HepG2 (cell line): ENCODE results near the gene KAZALD1. TPM values are rescaled to one million over a fixed set of nuclear protein-coding genes. Genes with fewer than 3 reads are reported as not detected.

Experiments used
- ATAC-seq: fragments of 200-7000 bp; cut with Tn5 transposase; 3 replicates; pipeline ENCODE4 v1.9.1; 2020; ENCODE audit warnings: mild to moderate bottlenecking, moderate library complexity
- BruUV-seq: library from RNA; stranded (reverse); fragments of 400-500 nt; replicated peaks from 2 replicates; lab custom pipeline; 2021; lab: Mats Ljungman, UMichigan
- CTCF ChIA-PET: fragments of 300-600 bp; formaldehyde crosslinking; extraction: SDS; loops from one replicate; lab custom pipeline; 2021; ENCODE audit warnings: low total read pairs, inconsistent platforms, low intra/inter-chr PET ratio; lab: Yijun Ruan, JAX
- POLR2A ChIA-PET: fragments of 350-600 bp; sonication (Branson Sonifier 250); formaldehyde crosslinking; loops from one replicate; lab custom pipeline; 2020; ENCODE audit warnings: antibody characterized with exemption, inconsistent platforms; lab: Yijun Ruan, JAX
- DNase-seq: peaks from one replicate; pipeline ENCODE4 v3.0.0-alpha.2; 2015; ENCODE audit warnings: low spot score
- FAIRE-seq: peaks from 3 replicates; lab custom pipeline; 2011; peaks lifted over from hg19 to GRCh38; lab: Jason Lieb, UNC
- H2AFZ ChIP-seq: one replicate; pipeline ENCODE4 v1.6.1; 2011; ENCODE audit warnings: low read length, inconsistent platforms
- H3K27ac ChIP-seq: fragments of 300-600 bp; 3 replicates; pipeline ENCODE4 v1.8.0; 2011; ENCODE audit warnings: mixed run types, mild to moderate bottlenecking, mixed read lengths, low read length, inconsistent platforms; ENCODE audit not compliant: insufficient read depth; ENCODE audit errors: extremely low read length
- H3K27me3 ChIP-seq, 2 experiments: fragments of 200-600 bp in 1 of 2; 2 replicates in 1 of 2; 3 replicates in 1 of 2; pipeline versions ENCODE4 v1.6.0 to v1.8.0; 2011; ENCODE audit warnings: low read length in 2 of 2, mild to moderate bottlenecking in 2 of 2, moderate library complexity in 2 of 2, inconsistent platforms in 1 of 2; ENCODE audit not compliant: insufficient read depth in 2 of 2, control insufficient read depth in 1 of 2
- H3K36me3 ChIP-seq, 2 experiments: fragments of 200-600 bp in 1 of 2; replicated peaks in 1 of 2; 2 replicates in 1 of 2; 3 replicates in 1 of 2; pipeline versions ENCODE4 v1.5.1 to v1.8.0; 2011; ENCODE audit warnings: low read length in 2 of 2, inconsistent platforms in 1 of 2; ENCODE audit not compliant: insufficient read depth in 2 of 2, control insufficient read depth in 1 of 2
- H3K4me1 ChIP-seq: 2 replicates; pipeline ENCODE4 v1.5.1; 2012; ENCODE audit warnings: low read length, inconsistent platforms; ENCODE audit not compliant: insufficient read depth
- H3K4me2 ChIP-seq: 2 replicates; pipeline ENCODE4 v1.6.0; 2011; ENCODE audit warnings: low read depth, low read length, inconsistent platforms
- H3K4me3 ChIP-seq, 3 experiments: fragments of 200-600 bp in 1 of 3; sonication (generic), shearing (Covaris generic) in 1 of 3; replicated peaks in 1 of 3; 2 replicates each; pipeline ENCODE4 v1.5.1; 2011 to 2016; ENCODE audit warnings: low read length in 3 of 3, inconsistent platforms in 2 of 3, low read depth in 2 of 3, mild to moderate bottlenecking in 2 of 3, control low read depth in 1 of 3, mixed read lengths in 1 of 3; ENCODE audit not compliant: insufficient read depth in 1 of 3
- H3K79me2 ChIP-seq: one replicate; pipeline ENCODE4 v1.6.1; 2011; ENCODE audit warnings: low read length, inconsistent platforms; ENCODE audit not compliant: insufficient read depth
- H3K9ac ChIP-seq: 2 replicates; pipeline ENCODE4 v1.6.0; 2011; ENCODE audit warnings: mild to moderate bottlenecking, low read depth, low read length, inconsistent platforms; ENCODE audit not compliant: insufficient read depth
- H3K9me3 ChIP-seq: 2 replicates; pipeline ENCODE4 v1.5.1; 2012; ENCODE audit warnings: mild to moderate bottlenecking, low read length
- H4K20me1 ChIP-seq: 2 replicates; pipeline ENCODE4 v1.6.0; 2011; ENCODE audit warnings: inconsistent platforms, mild to moderate bottlenecking, low read length, moderate library complexity; ENCODE audit not compliant: insufficient read depth
- AGO1 ChIP-seq: fragments of 200-400 bp; formaldehyde crosslinking; IDR thresholded peaks from 2 replicates; pipeline ENCODE4 v1.6.1; 2017; ENCODE audit warnings: mild to moderate bottlenecking, low read depth, low read length, moderate library complexity; ENCODE audit not compliant: poor library complexity, severe bottlenecking
- ATRX ChIP-seq: sonication (generic); formaldehyde crosslinking; IDR thresholded peaks from 2 replicates; pipeline ENCODE4 v1.4.0; 2020; ENCODE audit warnings: missing genetic modification reagents, borderline replicate concordance
- FOXJ3 ChIP-seq: sonication (generic); formaldehyde crosslinking; IDR thresholded peaks from 2 replicates; pipeline ENCODE4 v1.4.0; 2020; ENCODE audit warnings: missing genetic modification reagents, mild to moderate bottlenecking, borderline replicate concordance
- HNRNPL ChIP-seq: fragments of 200-400 bp; formaldehyde crosslinking; IDR thresholded peaks from 2 replicates; pipeline ENCODE4 v1.6.1; 2017; ENCODE audit warnings: mild to moderate bottlenecking, low read depth, low read length
- KLF15 ChIP-seq: sonication (generic); formaldehyde crosslinking; IDR thresholded peaks from 2 replicates; pipeline ENCODE4 v1.8.1; 2023; ENCODE audit warnings: borderline replicate concordance, mild to moderate bottlenecking, inconsistent platforms, missing genetic modification reagents, mixed read lengths
- NFE2 ChIP-seq: sonication (generic); formaldehyde crosslinking; IDR thresholded peaks from 2 replicates; pipeline ENCODE4 v1.4.0; 2020; ENCODE audit warnings: missing genetic modification reagents
- RARG ChIP-seq: sonication (generic); formaldehyde crosslinking; IDR thresholded peaks from 2 replicates; pipeline ENCODE4 v1.4.0; 2020; ENCODE audit warnings: low read depth, mild to moderate bottlenecking, missing genetic modification reagents
- THYN1 ChIP-seq: sonication (generic); formaldehyde crosslinking; IDR thresholded peaks from 2 replicates; pipeline ENCODE4 v1.8.1; 2023; ENCODE audit warnings: low read depth, mild to moderate bottlenecking, moderate library complexity, missing genetic modification reagents, borderline replicate concordance
- TOPORS ChIP-seq: sonication (generic); formaldehyde crosslinking; IDR thresholded peaks from 2 replicates; pipeline ENCODE4 v1.8.0; 2023; ENCODE audit warnings: mild to moderate bottlenecking, missing genetic modification reagents
- ZFP41 ChIP-seq: sonication (generic); formaldehyde crosslinking; IDR thresholded peaks from 2 replicates; pipeline ENCODE4 v1.4.0; 2020; ENCODE audit warnings: mild to moderate bottlenecking, missing genetic modification reagents, borderline replicate concordance
- ZNF292 ChIP-seq: sonication (generic); formaldehyde crosslinking; IDR thresholded peaks from 2 replicates; pipeline ENCODE4 v1.8.1; 2022; ENCODE audit warnings: mild to moderate bottlenecking, low read depth, missing genetic modification reagents, borderline replicate concordance
- ZNF33B ChIP-seq: sonication (generic); formaldehyde crosslinking; IDR thresholded peaks from 2 replicates; pipeline ENCODE4 v1.5.1; 2020; ENCODE audit warnings: mild to moderate bottlenecking, missing genetic modification reagents
- ZNF558 ChIP-seq: sonication (generic); formaldehyde crosslinking; IDR thresholded peaks from 2 replicates; pipeline ENCODE4 v1.9.0; 2022; ENCODE audit warnings: mild to moderate bottlenecking, missing genetic modification reagents, borderline replicate concordance
- ZNF577 ChIP-seq: sonication (generic); formaldehyde crosslinking; IDR thresholded peaks from 2 replicates; pipeline ENCODE4 v1.4.0; 2020; ENCODE audit warnings: mild to moderate bottlenecking, low read depth, missing genetic modification reagents, borderline replicate concordance
- ZNF674 ChIP-seq: sonication (generic); formaldehyde crosslinking; IDR thresholded peaks from 2 replicates; pipeline ENCODE4 v1.5.0; 2020; ENCODE audit warnings: low read depth, mild to moderate bottlenecking, missing genetic modification reagents
- ZNF773 ChIP-seq: sonication (generic); formaldehyde crosslinking; IDR thresholded peaks from 2 replicates; pipeline ENCODE4 v1.4.0; 2020; ENCODE audit warnings: missing genetic modification reagents, borderline replicate concordance
- ZNF790 ChIP-seq: sonication (generic); formaldehyde crosslinking; IDR thresholded peaks from 2 replicates; pipeline ENCODE4 v1.8.0; 2022; ENCODE audit warnings: missing genetic modification reagents, mild to moderate bottlenecking, borderline replicate concordance
- WGBS: methylation state at CpG from one replicate; pipeline ENCODE4 v1.1.6; 2017; ENCODE audit warnings: low lambda C conversion rate; 5-methylcytosine and 5-hydroxymethylcytosine counted together
- in situ Hi-C: cut with HindIII; loops from 2 replicates; pipeline ENCODE4 v1.10.0; 2017; ENCODE audit warnings: low pct_unique_long_range_greater_than_20kb; ENCODE audit not compliant: extremely low pct_ligation_motif_present
- intact Hi-C: fragments of 100-400 bp; cut with micrococcal nuclease; formaldehyde crosslinking; loops from one replicate; pipeline ENCODE4 v1.10.0; 2022; ENCODE audit not compliant: unreplicated experiment
- polyA plus RNA-seq, 8 experiments: library from polyadenylated mRNA; depleted of rRNA in 3 of 8; stranded (reverse) in 7 of 8; unstranded in 1 of 8; fragments of >200 nt; fragmentation: Illumina TruSeq in 4 of 8; extraction: Trizol in 4 of 8; gene quantifications; 2 replicates each; pipeline versions ENCODE4 v1.2.1 to v1.2.3, GENCODE V29; 2011 to 2016; ENCODE audit warnings: low read depth in 4 of 8, missing spikeins in 1 of 8, mixed read lengths in 1 of 8; ENCODE audit not compliant: insufficient read depth in 1 of 8
- total RNA-seq, 5 experiments: library from RNA; depleted of rRNA; stranded (reverse); fragments of >200 nt; fragmentation: Illumina TruSeq; extraction: Trizol; gene quantifications; 2 replicates each; pipeline ENCODE4 v1.2.3, GENCODE V29; 2016; ENCODE audit warnings: low read depth in 1 of 5
- TF ChIP-seq, protein P1 (sequence below), 2 experiments: sonication (generic) in 1 of 2; formaldehyde crosslinking in 1 of 2; IDR thresholded peaks; 2 replicates each; pipeline versions ENCODE4 v1.6.1 to v1.9.0; 2014 to 2022; ENCODE audit warnings: antibody characterized with exemption in 1 of 2, borderline replicate concordance in 1 of 2, inconsistent platforms in 1 of 2, low read depth in 1 of 2, missing genetic modification reagents in 1 of 2

Gene KAZALD1
- total and polyA plus RNA-seq, 2 of the 13 experiments (the other 11 are each of a cell fraction or from before 2014, with no cell fraction given): 16.7 to 27.7 TPM

DNA sequence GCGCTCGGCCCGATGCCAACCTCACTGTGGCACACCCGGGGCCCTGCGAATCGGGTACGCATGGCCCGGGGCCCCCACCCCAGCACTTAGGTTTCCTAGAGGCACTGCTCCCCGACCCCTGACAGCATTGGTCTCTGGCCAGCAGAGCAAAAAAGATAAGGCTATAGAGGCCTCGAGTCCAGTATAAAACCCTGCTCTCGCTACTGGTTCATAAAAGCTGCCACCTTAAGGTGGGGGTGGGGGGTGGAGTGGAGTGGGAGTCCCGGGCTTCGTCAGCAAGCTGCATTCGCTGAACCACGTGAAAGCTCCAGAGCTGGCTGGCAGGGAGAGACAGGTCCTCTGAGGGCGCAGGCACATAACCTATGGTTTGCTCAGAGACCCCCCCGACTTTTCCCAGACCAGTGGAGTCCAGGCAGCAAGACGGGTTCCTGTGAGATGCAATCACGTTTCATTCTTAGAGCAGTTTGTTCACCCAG lies 1.3 kb downstream of the KAZALD1 start:
- no peak for FAIRE-seq
- ATAC-seq: no peak
- BruUV-seq: no TSS peak
- no peaks in the 10 kb centered on the region for H3K9me3 ChIP-seq
- CTCF ChIA-PET: interaction anchor here (0.8 kb wide), 1 partner anchor 22 kb away, joined by 3 read pairs; no protein-coding TSS in a partner anchor
- no peak for DNase-seq
- peak overlapping the region; percentile 35 to 97 (median 87) for H3K4me3 ChIP-seq
- WGBS: 11% methylated on average over 13 of the region's 19 CpGs
- in situ Hi-C loops: no loop called here
- peak overlapping the region; percentile 99 for H3K9ac ChIP-seq
- H3K4me1 ChIP-seq: peaks cover 51% of the 10 kb centered on the region
- H4K20me1 ChIP-seq: no peaks in the 10 kb centered on the region; the same call in 1 of the 2 replicates
- H3K79me2 ChIP-seq: peaks cover 40% of the 10 kb centered on the region
- peak overlapping the region; percentile 99 for H3K4me2 ChIP-seq
- H2AFZ ChIP-seq: no peak overlapping the region
- intact Hi-C loops: no loop called here
- POLR2A ChIA-PET: interaction anchor here (0.8 to 9.0 kb wide), 9 partner anchors 12 to 755 kb away, joined by 3 to 141 read pairs (median 7); partner anchors contain the start of genes BTRC, OGA, PDZD7 and SFXN3
- no peaks in the 10 kb centered on the region for H3K36me3 ChIP-seq
- H3K27ac ChIP-seq: peak overlapping the region; percentile 99
- H3K27me3 ChIP-seq: no peaks in the 10 kb centered on the region; a peak in 1 of 5 replicates
- 0 out of 2 replicates have a peak, but pooled peaks have one; percentile 0 for TF ChIP-seq KLF15
- no peak for TF ChIP-seq NFE2 (CRISPR knock-in tag)
- peak; percentile 25 for TF ChIP-seq AGO1
- no peak for TF ChIP-seq ATRX (CRISPR knock-in tag)
- TF ChIP-seq ZNF33B (CRISPR knock-in tag): no peak
- TF ChIP-seq, protein P1, sequence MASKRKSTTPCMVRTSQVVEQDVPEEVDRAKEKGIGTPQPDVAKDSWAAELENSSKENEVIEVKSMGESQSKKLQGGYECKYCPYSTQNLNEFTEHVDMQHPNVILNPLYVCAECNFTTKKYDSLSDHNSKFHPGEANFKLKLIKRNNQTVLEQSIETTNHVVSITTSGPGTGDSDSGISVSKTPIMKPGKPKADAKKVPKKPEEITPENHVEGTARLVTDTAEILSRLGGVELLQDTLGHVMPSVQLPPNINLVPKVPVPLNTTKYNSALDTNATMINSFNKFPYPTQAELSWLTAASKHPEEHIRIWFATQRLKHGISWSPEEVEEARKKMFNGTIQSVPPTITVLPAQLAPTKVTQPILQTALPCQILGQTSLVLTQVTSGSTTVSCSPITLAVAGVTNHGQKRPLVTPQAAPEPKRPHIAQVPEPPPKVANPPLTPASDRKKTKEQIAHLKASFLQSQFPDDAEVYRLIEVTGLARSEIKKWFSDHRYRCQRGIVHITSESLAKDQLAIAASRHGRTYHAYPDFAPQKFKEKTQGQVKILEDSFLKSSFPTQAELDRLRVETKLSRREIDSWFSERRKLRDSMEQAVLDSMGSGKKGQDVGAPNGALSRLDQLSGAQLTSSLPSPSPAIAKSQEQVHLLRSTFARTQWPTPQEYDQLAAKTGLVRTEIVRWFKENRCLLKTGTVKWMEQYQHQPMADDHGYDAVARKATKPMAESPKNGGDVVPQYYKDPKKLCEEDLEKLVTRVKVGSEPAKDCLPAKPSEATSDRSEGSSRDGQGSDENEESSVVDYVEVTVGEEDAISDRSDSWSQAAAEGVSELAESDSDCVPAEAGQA (IDR thresholded peaks at IDR 0.05; ENCODE audit: low read depth): no peak
- TF ChIP-seq, protein P1 (CRISPR knock-in tag; IDR thresholded peaks at IDR 0.05; ENCODE audit: borderline replicate concordance): no peak
- TF ChIP-seq ZNF558: 0 out of 2 replicates have a peak, but pooled peaks have one; percentile 43
- 0 out of 2 replicates have a peak, but pooled peaks have one; percentile 10 for TF ChIP-seq ZNF292 (CRISPR knock-in tag)
- no peak for TF ChIP-seq FOXJ3 (CRISPR knock-in tag)
- no peak for TF ChIP-seq TOPORS (CRISPR knock-in tag)
- 0 out of 2 replicates have a peak, but pooled peaks have one; percentile 6 for TF ChIP-seq ZFP41
- no peak for TF ChIP-seq RARG (CRISPR knock-in tag)
- TF ChIP-seq ZNF790: 0 out of 2 replicates have a peak, but pooled peaks have one; percentile 5
- TF ChIP-seq ZNF577 (CRISPR knock-in tag): no peak
- 0 out of 2 replicates have a peak, but pooled peaks have one; percentile 1 for TF ChIP-seq ZNF674 (CRISPR knock-in tag)
- no peak for TF ChIP-seq ZNF773 (CRISPR knock-in tag)
- 0 out of 2 replicates have a peak, but pooled peaks have one; percentile 13 for TF ChIP-seq THYN1 (CRISPR knock-in tag)
- TF ChIP-seq HNRNPL: peak; percentile 54; the same call in 1 of the 2 replicates
